ENCODE results near the gene ITPR2.
"Not testable (repeated sequence)": the region's sequence is repeated elsewhere in the genome, so short reads cannot be mapped to it uniquely, and the experiment has no call there.

Gene ITPR2

GRCh38 chr12:26533211-26533610 is 299.8 kb downstream of the ITPR2 start:
- in situ Hi-C loops (cut with HindIII; ENCODE audit: low sequenced_read_pairs), result no loop called here

- in situ Hi-C loops (cut with HindIII; ENCODE audit: low sequenced_read_pairs), result no loop called here
Measured at GRCh38 chr12:26530461-26530860, 302.5 kb downstream of the ITPR2 start.

GRCh38 chr12:26528943-26529342 is 304.1 kb downstream of the ITPR2 start:
- in situ Hi-C loops (cut with HindIII; ENCODE audit: low sequenced_read_pairs), result no loop called here

DNA sequence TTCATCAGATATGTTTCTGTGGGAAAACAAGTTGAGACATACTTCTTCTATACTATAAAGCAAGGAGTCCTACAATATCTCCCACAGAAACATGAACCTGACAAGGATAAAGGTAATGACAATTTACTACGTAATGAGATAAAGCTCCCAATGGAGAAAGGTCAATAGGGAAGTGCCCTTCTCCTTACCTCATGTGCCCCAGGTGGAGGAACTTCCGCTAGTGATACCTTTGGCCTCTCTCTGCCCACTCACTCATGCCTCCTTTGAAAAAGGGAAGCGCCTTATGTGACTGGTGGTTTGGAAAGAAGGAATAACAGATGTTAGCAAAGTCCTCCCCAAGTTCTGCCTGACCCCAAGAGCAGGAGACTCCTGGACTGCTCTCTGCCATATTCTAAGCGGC is 305.3 kb downstream of the ITPR2 start:
- in situ Hi-C loops (cut with HindIII; ENCODE audit: low sequenced_read_pairs), result no loop called here

DNA sequence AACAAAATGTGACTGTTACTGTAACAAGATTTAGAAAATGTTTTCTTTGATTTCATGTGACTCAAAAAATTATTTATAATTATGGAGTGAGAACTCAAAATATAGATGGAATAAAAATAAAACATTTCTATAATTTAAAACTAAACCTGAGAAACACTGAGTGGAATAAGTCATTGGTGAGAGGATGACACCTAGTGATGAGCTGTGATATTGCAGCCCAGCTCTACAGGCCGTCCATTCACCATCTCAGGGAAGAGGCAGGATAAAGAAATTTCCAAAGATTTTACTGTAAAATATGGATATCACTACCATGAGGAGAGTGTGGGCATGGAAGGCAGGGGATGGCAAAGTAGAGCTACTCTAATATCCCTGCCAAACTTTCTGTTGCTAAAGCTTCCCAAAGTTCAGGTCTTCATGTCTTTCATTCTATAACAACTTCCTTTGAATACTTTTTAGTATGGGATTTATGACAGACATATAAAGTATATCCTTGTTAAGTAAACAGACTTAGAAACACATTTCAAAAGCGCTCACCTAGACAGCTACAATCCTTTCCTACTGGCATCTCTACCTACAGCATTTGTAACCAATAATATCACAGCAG is 308.0 kb downstream of the ITPR2 start:
- in situ Hi-C loops (cut with HindIII; ENCODE audit: low sequenced_read_pairs), result no loop called here

DNA sequence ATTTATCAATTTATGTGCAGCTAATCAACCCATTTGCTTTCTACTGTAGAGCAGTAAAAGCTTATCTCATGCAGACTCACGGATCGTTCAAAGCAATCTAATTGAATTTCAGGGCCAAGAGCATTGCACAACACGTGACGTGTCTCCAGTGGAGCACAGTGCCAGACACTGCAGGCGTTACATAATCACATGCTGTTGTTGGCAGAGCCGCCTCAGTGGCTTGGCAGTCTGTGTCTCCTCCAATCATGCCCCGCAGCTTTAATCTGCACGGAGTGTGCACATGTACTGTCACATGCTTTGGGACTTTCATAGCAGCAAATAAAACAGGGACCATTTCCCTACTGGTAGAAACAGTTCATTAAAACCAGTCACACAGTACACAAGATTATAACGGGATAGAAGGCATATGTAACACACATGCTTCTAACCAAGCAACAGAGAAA is 309.3 kb downstream of the ITPR2 start:
- in situ Hi-C loops (cut with HindIII; ENCODE audit: low sequenced_read_pairs), result no loop called here

DNA sequence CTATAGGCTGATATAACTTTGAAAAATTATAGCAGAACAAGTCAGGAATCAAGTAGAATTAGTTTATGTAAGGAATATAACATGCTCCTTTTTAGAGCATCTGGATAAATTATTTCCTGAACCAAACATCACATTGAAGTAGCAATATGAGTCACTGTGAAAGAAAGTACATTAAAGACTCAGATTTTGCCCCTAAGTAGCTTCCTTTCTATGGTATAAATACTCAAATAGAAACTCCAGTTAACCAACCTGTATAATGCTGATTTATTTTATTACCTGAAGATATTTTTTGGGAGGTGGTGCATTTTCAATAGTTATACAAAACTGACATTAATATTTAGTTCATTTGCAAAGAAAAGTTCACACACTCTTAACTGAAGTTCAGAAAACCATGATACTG is 312.1 kb downstream of the ITPR2 start:
- in situ Hi-C loops (cut with HindIII; ENCODE audit: low sequenced_read_pairs), result no loop called here

DNA sequence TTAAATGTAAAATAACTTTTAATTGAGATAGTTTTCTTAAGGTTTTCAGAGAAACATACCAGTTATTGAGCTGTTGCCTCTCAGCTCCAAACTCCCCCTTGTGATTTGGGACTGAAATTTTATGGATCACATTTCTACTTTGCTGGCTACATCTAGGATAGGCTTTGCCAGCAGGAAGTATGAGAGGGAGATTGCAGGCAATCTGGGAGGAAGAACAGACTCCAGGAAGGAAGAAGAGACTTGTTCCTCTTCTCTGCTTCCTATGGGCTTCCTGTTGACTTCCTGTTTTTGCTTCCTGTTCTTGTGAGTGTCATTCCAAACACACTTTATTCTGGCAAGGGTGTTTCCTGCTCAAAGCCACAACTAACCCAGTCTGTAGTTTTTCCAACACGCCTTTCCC is 312.9 kb downstream of the ITPR2 start:
- in situ Hi-C loops (cut with HindIII; ENCODE audit: low sequenced_read_pairs), result no loop called here

DNA sequence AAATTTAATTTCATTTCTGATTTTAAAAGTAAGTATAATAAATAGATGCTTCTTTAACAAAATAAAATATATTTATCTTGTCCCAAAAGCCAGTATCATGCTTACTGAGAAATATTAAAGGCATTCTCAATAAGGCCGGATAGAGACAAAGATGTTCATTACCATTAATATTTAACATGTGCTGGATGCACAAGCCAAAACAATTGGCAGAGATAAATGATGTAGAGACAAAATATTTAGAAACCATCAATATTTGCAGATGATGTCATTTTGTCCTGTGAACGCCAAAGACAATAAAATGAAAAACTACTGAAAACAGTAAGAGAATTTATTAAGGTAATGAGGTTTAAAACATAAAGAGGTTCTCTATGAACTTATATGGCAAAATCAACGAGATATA is 313.5 kb downstream of the ITPR2 start:
- in situ Hi-C loops (cut with HindIII; ENCODE audit: low sequenced_read_pairs), result no loop called here

DNA sequence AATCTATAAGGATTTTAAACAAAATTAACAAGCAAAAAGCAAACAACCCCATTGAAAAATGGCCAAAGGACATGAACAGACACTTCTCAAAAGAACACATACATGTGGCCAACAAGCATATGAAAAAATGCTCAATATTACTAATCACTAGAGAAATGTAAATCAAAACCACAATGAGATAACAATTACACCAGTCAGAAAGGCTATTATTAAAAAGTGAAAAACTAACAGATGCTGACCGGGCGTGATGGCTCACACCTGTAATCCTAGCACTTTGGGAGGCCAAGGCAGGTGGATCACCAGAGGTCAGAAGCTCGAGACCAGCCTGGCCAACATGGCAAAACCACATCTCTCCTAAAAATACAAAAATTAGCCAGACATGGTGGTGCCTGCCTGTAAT is 315.7 kb downstream of the ITPR2 start:
- in situ Hi-C loops (cut with HindIII; ENCODE audit: low sequenced_read_pairs), result not testable (repeated sequence)

DNA sequence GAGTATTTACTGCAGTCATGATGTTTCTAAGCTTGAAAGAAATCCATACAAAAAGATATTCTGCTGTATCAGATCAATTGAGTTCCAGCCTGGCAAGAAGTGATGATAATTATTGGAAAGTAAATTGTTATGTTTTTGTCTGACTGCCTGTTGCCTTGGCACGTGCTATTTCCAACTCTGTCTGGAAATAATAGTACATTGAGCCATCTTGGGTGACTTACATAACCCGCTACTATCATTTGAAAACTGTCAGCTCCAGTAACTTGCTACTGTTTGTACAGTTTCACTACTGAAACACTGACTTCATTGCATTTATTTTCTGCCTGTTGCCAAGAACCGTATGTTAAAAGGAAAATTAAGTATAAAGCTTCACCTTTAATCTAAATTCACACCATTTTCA is 318.6 kb downstream of the ITPR2 start:
- in situ Hi-C loops (cut with HindIII; ENCODE audit: low sequenced_read_pairs), result no loop called here

DNA sequence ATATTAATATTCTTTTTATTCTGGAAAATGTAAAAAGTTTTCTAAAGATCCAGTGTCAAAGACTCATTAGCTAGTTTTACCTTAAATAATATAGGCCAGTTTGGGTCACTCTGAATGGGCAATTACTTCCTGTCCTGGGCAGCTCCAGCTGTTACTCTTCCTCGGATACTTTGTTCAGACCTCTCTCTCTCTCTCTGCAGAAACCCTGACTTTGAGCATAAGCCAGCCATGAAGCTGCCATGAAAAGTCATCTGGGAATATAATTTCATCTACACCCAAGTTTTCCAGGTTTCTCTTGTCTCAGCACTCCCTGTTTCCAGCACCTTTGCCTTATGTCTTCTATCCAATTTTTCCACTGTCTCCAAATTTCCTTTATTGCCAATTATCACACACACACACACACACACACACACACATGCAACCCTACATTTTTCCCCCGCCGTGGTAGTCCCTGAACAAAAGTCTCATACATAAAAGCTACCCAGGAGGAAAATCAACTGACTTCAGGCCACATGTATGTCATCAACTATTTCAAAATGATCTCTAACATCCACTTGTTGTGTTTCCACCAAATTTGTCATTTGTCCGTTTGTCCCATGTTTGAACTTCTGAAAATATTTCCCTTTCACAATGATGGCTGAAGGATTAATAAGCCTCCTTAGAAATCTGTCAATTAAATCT is 319.5 kb downstream of the ITPR2 start:
- in situ Hi-C loops (cut with HindIII; ENCODE audit: low sequenced_read_pairs), result no loop called here

DNA sequence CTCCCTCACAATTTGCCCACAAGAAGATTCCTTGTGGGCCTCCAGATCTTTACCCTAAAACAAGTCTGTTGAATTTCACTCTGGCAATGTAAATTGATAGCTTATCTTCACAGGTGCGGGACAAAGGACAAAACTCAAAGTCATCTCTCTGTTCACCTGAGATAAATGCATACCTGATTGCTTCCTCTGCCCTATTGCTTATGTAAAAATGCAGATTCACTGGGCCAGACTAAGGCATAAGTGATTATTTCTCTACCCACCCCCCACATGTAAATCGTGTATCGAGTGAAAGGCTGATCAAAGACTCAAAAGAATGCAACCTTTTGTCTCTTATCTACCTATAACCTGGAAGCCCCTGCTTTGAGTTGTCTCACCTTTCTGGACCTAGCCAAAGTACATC is 320.8 kb downstream of the ITPR2 start:
- in situ Hi-C loops (cut with HindIII; ENCODE audit: low sequenced_read_pairs), result no loop called here

- in situ Hi-C loops (cut with HindIII; ENCODE audit: low sequenced_read_pairs), result no loop called here
Measured at GRCh38 chr12:26510354-26510674, 322.7 kb downstream of the ITPR2 start.

GRCh38 chr12:26507613-26508012 is 325.4 kb downstream of the ITPR2 start:
- in situ Hi-C loops (cut with HindIII; ENCODE audit: low sequenced_read_pairs), result no loop called here

GRCh38 chr12:26499979-26500640 is 332.9 kb downstream of the ITPR2 start:
- in situ Hi-C loops (cut with HindIII; ENCODE audit: low sequenced_read_pairs), result no loop called here

DNA sequence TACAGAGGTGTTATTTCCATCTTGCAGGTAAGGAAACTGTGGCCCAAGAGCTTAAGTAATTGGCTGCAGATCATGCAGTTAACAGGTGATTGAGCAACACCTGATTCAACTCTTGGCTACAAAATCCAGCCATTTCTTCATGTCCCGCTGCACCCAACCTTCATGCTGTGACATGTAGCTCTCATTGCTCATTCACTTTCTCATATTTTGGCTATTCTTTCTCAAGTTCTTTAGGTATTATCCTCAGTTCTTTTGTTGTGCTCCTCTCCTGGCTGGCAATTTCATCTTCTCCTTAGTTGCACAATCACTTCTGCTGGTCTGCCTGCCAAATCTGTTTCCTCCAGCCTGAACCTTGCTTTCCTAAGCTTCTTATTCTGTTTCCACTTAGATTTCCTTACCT is 336.8 kb downstream of the ITPR2 start:
- in situ Hi-C loops (cut with HindIII; ENCODE audit: low sequenced_read_pairs), result no loop called here

- in situ Hi-C loops (cut with HindIII; ENCODE audit: low sequenced_read_pairs), result no loop called here
Measured at GRCh38 chr12:26493656-26494055, 339.3 kb downstream of the ITPR2 start.

DNA sequence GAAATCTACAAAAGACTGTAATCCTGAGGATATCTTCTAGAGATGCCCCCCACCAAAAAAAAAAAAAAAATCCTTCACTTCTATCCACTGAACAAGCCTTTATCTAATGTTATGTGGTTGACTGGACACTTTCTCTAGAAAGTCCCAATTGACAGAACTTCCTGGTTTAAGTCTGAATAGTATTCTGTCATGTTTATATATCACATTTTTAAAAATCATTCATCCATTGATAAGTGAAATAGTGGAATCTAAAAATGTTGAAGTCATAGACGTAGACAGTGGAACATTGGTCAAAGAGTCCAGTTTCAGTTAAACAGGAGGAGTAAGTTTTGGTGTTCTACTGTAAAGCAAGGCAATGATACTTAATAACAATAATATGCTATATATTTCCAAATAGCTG is 340.6 kb downstream of the ITPR2 start:
- in situ Hi-C loops (cut with HindIII; ENCODE audit: low sequenced_read_pairs), result no loop called here

- in situ Hi-C loops (cut with HindIII; ENCODE audit: low sequenced_read_pairs), result no loop called here
Measured at GRCh38 chr12:26489908-26490307, 343.1 kb downstream of the ITPR2 start.

GRCh38 chr12:26488351-26488750 is 344.6 kb downstream of the ITPR2 start:
- in situ Hi-C loops (cut with HindIII; ENCODE audit: low sequenced_read_pairs), result no loop called here

DNA sequence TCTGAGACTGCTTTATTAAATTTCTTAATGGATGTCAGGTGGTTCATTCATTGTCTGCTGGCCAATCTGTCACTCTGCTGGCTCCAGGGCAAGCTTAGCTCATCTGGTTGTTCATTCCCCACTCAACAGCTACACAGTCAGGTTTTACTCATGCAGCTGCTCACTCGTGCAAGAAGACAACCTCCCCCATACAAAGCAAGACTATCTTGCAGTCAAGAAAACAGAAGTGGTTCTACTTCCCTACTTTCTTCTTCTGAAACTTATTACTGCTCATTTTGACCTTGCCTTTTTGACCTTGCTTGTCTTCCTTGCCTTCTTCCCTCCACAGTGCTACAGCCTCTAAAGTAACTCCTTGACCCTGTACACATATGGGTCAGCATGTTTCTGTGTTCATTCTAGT is 359.7 kb downstream of the ITPR2 start:
- in situ Hi-C loops (cut with HindIII; ENCODE audit: low sequenced_read_pairs), result no loop called here

DNA sequence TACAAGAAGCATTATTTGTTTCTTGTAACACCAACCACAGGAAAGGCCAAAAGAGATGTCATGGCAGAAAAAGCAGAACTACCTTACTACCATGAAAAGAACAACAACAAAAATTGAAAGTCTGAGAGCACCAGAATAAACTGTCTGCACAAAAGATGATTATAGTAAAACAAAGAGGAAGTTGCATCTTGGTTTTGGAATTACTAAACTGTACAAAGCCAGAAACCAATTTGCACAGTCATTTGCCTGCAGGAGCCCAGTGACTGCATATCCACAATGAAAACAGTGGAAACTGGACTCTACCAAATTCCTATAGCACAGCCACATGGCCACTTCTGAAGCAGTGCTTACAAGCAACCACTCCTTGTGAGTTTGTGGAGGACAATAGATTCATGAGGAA is 361.4 kb downstream of the ITPR2 start:
- in situ Hi-C loops (cut with HindIII; ENCODE audit: low sequenced_read_pairs), result no loop called here
